Esophagus squamous epithelium (tissue), 4 donors: ENCODE measurements around the gene TMEM271.

Experiments used
- POLR2A ChIP-seq, 4 donors: fragments of 450-650 bp; IDR thresholded peaks; one replicate each; pipeline ENCODE4 v1.6.1; 2017; ENCODE audit warnings: antibody characterized with exemption in 4 of 4, mild to moderate bottlenecking in 4 of 4, moderate library complexity in 3 of 4
- TF ChIP-seq, protein P1 (sequence below), 6 experiments: fragments of 450-650 bp in 4 of 6; fragments of 200-600 bp in 2 of 6; sonication (generic) in 2 of 6; IDR thresholded peaks; one replicate each; pipeline ENCODE4 v1.5.1; 2016 to 2019; ENCODE audit warnings: antibody characterized with exemption in 6 of 6, mild to moderate bottlenecking in 4 of 6, moderate library complexity in 4 of 6

GRCh38 chr4:531721-532565 lies 44.2 kb downstream of the TMEM271 start:
- TF ChIP-seq POLR2A (IDR thresholded peaks at IDR 0.05), result no peak
- TF ChIP-seq, protein P1, sequence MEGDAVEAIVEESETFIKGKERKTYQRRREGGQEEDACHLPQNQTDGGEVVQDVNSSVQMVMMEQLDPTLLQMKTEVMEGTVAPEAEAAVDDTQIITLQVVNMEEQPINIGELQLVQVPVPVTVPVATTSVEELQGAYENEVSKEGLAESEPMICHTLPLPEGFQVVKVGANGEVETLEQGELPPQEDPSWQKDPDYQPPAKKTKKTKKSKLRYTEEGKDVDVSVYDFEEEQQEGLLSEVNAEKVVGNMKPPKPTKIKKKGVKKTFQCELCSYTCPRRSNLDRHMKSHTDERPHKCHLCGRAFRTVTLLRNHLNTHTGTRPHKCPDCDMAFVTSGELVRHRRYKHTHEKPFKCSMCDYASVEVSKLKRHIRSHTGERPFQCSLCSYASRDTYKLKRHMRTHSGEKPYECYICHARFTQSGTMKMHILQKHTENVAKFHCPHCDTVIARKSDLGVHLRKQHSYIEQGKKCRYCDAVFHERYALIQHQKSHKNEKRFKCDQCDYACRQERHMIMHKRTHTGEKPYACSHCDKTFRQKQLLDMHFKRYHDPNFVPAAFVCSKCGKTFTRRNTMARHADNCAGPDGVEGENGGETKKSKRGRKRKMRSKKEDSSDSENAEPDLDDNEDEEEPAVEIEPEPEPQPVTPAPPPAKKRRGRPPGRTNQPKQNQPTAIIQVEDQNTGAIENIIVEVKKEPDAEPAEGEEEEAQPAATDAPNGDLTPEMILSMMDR (IDR thresholded peaks at IDR 0.05), result no peak
